ENCODE data around the gene CADPS.

CADPS gene

GRCh38 chr3:62815981-62816380 is 59.2 kb downstream of the CADPS start:
- ATAC-seq, result peak; percentile 74
- TF ChIP-seq ZNF70 (CRISPR knock-in tag; IDR thresholded peaks at IDR 0.05) (no peak), PATZ1 (CRISPR knock-in tag; IDR thresholded peaks at IDR 0.05; ENCODE audit: borderline replicate concordance) (no peak), SNAI2 (CRISPR knock-in tag; IDR thresholded peaks at IDR 0.05) (no peak), CSRNP3 (CRISPR knock-in tag; IDR thresholded peaks at IDR 0.05) (no peak), TOX (CRISPR knock-in tag; IDR thresholded peaks at IDR 0.05; ENCODE audit: borderline replicate concordance) (no peak), ZFP3 (CRISPR knock-in tag; IDR thresholded peaks at IDR 0.05) (no peak), ZNF565 (CRISPR knock-in tag; conservative IDR thresholded peaks at IDR 0.05; ENCODE audit: low read depth) (no peak)
- TF ChIP-seq, protein P1, sequence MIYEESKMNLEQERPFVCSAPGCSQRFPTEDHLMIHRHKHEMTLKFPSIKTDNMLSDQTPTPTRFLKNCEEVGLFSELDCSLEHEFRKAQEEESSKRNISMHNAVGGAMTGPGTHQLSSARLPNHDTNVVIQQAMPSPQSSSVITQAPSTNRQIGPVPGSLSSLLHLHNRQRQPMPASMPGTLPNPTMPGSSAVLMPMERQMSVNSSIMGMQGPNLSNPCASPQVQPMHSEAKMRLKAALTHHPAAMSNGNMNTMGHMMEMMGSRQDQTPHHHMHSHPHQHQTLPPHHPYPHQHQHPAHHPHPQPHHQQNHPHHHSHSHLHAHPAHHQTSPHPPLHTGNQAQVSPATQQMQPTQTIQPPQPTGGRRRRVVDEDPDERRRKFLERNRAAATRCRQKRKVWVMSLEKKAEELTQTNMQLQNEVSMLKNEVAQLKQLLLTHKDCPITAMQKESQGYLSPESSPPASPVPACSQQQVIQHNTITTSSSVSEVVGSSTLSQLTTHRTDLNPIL (CRISPR knock-in tag; IDR thresholded peaks at IDR 0.05; ENCODE audit: low read depth), result no peak
- TF ChIP-seq, protein P2, sequence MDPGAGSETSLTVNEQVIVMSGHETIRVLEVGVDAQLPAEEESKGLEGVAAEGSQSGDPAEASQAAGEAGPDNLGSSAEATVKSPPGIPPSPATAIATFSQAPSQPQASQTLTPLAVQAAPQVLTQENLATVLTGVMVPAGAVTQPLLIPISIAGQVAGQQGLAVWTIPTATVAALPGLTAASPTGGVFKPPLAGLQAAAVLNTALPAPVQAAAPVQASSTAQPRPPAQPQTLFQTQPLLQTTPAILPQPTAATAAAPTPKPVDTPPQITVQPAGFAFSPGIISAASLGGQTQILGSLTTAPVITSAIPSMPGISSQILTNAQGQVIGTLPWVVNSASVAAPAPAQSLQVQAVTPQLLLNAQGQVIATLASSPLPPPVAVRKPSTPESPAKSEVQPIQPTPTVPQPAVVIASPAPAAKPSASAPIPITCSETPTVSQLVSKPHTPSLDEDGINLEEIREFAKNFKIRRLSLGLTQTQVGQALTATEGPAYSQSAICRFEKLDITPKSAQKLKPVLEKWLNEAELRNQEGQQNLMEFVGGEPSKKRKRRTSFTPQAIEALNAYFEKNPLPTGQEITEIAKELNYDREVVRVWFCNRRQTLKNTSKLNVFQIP (CRISPR knock-in tag; IDR thresholded peaks at IDR 0.05; ENCODE audit: borderline replicate concordance, low read depth), result no peak

GRCh38 chr3:62812631-62813030 is 62.6 kb downstream of the CADPS start:
- TF ChIP-seq ZNF70 (CRISPR knock-in tag; IDR thresholded peaks at IDR 0.05) (no peak), OSR1 (CRISPR knock-in tag; IDR thresholded peaks at IDR 0.05) (no peak)
- no peak for ATAC-seq

DNA sequence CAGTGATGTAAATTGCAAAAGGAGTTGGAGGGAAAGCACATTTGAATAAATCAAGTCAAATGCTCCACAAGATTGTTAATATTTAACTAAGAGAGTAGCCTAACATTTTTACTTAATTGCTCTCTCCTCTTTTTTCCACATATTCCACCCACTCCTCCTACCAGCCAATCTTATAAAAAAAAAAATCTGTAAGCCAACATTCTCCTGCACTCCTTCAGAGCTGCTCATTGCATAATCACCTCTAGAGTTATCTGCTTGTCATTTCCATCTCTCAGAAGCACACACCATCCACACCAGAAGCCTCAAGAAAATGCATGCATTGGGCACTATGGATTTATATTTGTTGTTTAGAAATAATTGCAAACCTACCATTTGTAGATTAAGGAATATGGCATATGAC is 64.1 kb downstream of the CADPS start:
- TF ChIP-seq SNAI2 (CRISPR knock-in tag; IDR thresholded peaks at IDR 0.05), result no peak
- TF ChIP-seq, protein P1 (CRISPR knock-in tag; IDR thresholded peaks at IDR 0.05; ENCODE audit: low read depth), result no peak
- no peak for TF ChIP-seq GLIS3 (CRISPR knock-in tag; IDR thresholded peaks at IDR 0.05)
- TF ChIP-seq TOX (CRISPR knock-in tag; IDR thresholded peaks at IDR 0.05; ENCODE audit: borderline replicate concordance), result no peak
- no peak for TF ChIP-seq PPARA (CRISPR knock-in tag; IDR thresholded peaks at IDR 0.05; ENCODE audit: borderline replicate concordance)
- no peak for TF ChIP-seq ZFP3 (CRISPR knock-in tag; IDR thresholded peaks at IDR 0.05)
- no peak for TF ChIP-seq RARB (CRISPR knock-in tag; IDR thresholded peaks at IDR 0.05)
- no peak for TF ChIP-seq ZNF565 (CRISPR knock-in tag; conservative IDR thresholded peaks at IDR 0.05; ENCODE audit: low read depth)
- no peak for TF ChIP-seq CSRNP3 (CRISPR knock-in tag; IDR thresholded peaks at IDR 0.05)
- TF ChIP-seq ISL1 (CRISPR knock-in tag; IDR thresholded peaks at IDR 0.05), result no peak
- no peak for TF ChIP-seq ZC3H10 (CRISPR knock-in tag; IDR thresholded peaks at IDR 0.05)
- no peak for TF ChIP-seq CSDC2 (CRISPR knock-in tag; IDR thresholded peaks at IDR 0.05)
- TF ChIP-seq, protein P2 (CRISPR knock-in tag; IDR thresholded peaks at IDR 0.05; ENCODE audit: borderline replicate concordance, low read depth), result no peak
- TF ChIP-seq ARNTL (CRISPR knock-in tag; IDR thresholded peaks at IDR 0.05; ENCODE audit: borderline replicate concordance, low read depth), result no peak
- no peak for TF ChIP-seq ZFP30 (CRISPR knock-in tag; IDR thresholded peaks at IDR 0.05)
- no peak for TF ChIP-seq OSR1 (CRISPR knock-in tag; IDR thresholded peaks at IDR 0.05)
- ATAC-seq, result no peak
